Stimulated activated CD4-positive, alpha-beta T cell treated with anti-CD3 and anti-CD28 coated beads, Interleukin-4, amount 100 ng/mL, for 24 hours (primary cell): ENCODE results near the gene CMIP.

Experiments
- DNase-seq: peaks from one replicate; pipeline ENCODE4 v3.0.0-alpha.2; 2020

Gene CMIP

DNA sequence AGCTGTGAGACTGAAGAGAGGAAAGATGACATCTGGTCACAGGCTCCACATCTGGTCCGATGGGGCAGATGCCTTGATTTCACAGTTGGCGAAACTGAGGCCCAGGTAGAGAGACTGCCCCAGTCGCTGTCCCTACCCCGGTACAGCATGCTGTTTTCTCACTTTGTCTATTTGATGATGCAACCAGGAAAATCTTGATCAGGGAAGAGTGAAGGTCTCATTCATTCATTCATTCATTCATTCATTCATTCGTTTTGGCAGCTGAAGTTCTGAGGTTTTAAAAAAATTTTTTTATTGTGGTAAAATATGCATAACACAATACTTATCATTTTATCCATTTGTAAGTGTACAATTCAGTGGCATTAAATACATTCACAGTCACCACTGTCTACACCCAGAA, 19.7 kb downstream of the CMIP start:
- no peak for DNase-seq

DNA sequence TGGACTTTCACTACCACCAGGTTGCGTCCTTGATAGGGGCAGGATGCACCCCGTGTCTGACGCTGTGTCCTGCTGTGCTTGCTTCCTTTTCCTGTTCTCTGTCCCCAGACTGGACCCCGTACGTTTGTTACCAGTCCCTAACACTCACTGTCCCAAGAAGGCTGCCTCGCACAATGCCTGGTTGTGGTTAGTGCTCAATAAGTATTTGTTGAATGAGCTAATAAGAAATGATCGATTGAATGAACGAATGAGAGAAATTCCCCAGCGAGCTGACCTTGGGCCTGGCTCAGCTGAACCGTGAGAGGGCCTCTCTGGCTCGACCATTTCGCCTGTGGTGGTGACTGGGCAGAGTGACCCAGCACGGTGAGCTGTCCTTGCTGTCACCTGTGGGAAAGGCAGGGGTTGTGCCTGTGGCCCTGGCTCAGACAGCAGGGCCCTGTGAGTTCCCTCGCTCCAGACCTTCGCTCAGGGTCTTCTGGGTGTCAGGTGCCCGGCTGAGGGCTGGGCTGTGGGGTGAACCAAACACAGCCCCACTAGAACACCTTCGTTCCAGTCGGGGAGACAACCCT, 20.9 kb downstream of the CMIP start:
- no peak for DNase-seq

DNA sequence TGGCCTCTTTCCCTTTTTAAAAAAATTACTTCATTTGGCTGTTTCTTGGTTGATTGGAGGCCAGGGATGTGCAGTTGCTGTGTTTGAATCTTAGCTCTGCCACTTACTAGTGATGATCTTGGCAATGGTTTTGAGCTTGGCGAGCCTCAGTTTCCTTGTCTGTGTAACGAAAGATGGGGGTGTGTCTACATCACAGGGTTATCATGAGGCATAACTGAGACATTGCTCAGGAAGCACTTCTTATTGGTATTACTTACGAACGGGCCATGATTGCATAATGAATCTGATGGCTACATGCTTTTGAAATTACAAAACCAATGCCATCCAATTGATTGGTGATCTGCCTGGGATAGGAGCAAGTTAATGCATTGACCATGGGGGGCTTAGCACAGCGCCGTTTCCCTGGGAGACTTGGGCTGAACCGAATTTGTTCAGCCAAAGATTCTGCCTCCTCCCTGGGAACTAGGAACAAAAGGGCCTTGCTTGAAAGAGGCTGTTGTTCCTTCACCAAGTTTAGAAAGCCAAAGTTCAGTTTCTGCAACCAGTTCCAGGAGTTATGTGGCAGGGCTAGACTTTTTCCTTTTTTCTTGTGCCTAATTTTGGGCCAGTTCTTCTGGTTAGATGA, 21.9 kb downstream of the CMIP start:
- DNase-seq: no peak

DNA sequence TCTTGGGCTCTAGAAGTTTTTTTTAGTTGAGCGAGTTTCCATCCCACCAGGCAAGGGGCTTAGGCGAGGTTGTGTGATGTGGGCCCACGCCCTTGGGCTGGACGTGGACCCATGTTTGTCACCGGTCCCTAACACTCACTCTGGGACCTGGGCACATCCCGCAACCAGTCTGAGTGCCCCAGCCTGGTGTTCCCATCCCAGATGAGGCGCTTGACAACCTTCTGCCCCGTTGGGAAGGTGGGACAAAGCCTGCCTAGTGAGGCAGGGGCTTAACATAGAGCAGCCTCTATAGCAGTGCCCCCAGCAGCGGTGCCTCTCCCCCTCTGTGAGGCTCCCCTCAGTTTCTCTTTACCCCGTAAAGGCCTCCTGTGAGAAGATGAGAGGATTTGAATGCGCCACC, 22.5 kb downstream of the CMIP start:
- no peak for DNase-seq

DNA sequence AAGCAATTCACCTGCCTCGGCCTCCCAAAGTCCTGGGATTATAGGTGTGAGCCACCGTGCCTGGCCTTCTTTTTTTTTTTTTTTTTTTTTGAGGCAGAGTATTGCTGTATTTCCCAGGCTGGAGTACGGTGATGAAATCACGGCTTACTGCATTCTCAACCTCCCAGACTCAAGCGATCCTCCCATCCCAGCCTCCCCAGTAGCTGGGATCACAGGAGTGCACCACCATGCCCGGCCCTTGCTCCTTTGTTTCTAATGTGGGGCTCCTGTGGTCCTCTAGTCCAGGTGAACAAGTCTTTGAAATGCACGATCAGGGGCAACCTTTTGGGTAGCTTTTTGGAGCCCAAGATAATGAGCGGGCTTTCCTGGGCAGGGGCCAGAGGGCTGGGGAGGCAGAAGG, 23.2 kb downstream of the CMIP start:
- no peak for DNase-seq

DNA sequence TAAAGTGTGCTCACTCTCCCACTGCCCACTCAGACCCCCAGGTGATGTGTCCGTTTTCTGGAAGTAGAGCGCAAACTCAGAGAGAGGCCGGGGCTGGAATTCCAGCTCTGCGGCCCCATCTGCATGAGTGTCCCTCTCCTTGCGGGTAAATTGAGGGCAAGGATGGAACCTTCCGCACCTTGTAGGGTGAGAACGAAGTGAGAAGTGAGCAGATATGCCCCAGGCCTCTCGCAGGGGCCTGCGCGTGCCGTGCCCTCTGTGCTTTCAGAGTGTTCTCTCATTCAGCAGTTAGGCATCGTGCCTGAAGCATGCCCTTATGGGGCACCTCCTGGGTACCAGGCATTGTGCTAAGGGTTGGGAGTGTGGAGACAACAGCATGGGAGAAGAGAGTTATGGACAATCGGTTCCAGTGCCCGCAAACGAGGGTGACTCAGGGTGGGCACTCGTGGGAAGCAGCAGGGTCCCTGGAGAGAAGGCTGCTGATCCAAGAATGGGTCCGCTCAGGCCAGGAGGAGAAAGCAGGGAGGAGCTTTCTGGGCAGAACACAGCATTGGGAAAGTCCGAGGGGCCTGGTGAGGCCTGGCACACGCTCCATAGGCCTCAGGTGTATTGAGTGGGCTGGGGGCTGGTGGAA, 23.8 kb downstream of the CMIP start:
- no peak for DNase-seq

DNA sequence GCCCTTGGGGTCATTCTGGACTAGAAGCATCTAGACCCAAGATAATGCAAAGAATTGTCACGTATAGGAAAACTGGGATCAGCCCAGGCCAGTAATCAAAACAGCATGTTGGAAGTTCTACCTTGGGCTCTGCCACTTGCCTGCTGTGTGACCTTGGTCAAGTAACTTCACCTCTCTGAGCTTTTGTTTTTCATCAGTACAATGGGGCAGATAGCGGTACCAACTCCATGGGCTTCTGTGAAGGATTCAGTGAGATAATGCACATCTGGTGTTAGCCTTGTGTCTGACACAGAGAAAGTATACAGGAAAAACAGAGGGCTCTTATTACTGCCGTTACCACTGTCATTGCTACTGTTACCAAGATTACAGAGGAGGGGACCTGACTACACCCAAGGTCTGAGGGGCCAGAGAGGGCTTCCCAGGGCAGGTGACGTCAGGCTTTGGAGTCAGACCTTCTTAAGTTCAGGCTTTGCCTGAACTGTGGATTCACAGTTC, 24.6 kb downstream of the CMIP start:
- DNase-seq: no peak

DNA sequence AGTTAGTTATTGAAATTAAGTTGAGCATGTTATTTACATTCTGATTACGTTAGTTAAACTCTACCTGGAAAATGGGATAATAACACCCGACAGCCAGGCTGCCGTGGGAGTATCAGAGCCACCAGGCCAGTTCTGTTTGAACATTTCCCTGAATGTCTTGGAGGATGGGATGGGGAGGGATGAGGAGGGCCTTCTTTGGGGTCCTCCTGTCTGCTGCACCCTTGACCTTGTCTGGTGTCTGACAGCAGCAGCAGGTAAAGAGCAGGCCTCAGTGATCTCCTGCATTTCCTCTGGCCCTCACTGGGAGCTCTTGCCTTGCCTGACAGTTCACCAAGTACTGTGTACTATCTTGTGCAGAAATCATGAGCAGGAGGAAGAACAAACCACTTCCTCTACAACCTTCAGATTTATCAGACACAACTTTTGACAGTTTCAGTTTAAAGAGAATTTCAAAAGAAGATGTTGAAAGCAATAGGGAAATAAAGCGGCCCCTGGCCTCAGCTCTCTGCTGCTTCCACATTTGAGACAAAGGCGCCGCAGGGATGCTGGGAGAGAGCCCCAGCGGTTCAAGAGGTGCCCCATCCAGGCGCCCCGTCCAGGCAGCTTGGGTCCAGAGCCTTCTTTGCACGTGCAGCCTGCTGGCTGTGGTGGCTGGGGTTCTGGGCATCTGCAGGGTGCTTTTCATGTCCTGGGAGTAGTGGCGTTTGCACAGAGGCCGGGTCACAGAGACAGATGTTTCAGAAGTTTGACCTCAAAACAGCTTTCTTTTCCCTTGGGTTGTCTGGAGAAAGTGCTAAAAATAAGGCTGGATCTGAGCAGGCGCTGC, 25.3 kb downstream of the CMIP start:
- DNase-seq: peak; percentile 14

DNA sequence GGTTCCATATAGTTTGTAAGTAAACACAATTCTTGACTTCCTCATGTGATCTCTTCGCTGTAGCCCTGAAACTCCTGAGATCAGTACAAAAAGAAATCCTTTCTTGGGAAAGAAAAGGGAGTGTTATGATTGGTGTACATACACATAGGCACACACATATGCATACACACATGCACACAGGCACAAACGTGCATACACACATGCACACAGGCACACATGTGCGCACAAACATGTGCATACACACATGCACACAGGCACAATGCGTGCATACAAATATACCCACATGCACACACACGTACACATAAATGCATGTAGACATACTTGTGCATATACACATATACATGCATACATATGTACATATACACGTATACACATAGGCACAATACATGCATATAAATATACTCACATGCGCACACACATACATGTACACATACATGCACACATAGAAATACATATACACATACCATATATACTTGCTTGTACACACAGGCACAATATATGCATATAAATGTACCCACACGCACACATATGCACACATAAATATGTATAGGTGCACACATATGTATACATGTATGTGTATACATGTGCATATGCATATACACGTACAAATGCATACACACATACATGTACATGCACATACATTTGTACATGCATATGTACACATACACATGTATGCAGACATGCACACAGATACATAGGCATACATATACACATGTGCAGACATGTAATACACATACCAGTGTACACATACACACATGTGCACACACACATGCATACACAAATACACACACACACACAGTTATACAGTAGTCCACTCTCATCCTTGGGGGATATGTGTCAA, 26.4 kb downstream of the CMIP start:
- DNase-seq: no peak

DNA sequence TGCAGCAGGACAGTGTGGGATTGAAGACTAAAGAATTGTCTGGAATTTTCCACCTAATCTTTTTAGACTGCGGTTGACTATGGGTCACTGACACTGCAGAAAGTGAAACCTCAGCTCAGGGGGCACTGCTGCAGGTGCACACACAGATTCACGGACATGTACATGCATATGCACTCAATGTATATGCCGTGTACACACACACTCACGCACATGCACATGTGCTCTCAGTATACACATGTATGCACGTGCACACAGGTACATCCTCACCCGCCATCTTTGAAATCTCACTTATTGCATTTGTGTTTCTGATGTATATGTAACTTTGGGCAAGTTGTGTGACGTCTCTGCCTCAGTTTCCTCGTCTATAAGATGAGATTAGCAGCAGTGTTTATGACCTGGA, 27.3 kb downstream of the CMIP start:
- DNase-seq: no peak

DNA sequence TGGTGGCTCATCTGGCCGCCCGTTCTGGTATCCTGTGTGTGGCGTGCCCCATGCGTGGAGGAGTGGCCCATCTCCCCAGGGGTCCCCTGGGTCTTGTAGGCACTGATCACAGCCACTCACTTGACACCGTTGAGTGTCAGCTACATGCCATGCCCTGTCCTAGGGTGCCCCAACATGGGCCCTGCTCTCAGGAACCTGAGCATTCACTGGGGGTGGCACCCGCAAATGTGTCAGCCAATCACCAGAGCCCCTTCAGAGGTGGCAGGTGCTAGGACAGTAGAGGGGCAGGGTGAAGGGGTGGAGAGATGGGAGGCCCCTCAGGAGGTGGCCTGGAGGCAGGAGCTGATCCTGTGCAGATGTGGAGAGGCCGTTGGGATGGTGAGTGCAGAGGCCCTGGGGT, 27.8 kb downstream of the CMIP start:
- DNase-seq: no peak

DNA sequence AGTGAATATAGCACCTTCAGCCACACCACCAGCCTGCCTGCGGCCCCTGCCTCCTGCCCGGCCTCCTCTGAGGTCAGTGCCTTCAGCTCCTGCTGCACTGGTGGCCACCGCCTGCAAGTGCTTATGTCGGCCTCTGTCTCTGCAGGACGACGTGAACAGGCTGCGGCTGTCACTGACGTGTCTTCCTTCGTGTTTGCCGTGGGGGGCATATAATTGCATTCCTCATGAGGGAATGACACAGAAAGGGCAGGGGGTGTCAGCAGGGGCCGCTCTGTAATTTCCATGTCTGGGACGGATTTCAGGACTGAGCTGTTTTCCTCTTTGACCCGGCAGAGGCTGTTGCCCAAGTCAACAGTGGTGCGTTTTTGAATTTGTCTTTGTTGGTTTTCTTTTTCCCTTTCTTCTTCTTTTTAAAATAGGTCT, 28.5 kb downstream of the CMIP start:
- DNase-seq: no peak

DNA sequence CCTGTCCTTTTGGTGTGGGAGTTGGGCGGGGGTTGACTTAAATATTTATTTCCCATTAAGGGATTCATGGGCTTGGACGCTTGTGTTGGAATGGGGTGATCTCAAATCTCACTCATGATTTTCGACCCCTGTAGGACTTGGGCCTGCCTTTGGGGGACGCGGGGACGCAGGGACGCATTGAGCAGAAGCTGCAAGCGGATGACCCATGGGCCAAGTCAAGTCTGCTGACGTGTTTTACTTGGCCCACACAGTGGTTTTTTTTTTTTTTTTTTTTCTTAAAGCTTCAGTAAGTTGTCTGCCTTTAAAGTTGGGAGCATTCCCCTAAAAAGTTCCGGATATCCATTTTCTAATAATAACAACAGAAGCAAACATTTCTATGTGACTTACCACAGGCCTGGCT, 28.9 kb downstream of the CMIP start:
- no peak for DNase-seq

DNA sequence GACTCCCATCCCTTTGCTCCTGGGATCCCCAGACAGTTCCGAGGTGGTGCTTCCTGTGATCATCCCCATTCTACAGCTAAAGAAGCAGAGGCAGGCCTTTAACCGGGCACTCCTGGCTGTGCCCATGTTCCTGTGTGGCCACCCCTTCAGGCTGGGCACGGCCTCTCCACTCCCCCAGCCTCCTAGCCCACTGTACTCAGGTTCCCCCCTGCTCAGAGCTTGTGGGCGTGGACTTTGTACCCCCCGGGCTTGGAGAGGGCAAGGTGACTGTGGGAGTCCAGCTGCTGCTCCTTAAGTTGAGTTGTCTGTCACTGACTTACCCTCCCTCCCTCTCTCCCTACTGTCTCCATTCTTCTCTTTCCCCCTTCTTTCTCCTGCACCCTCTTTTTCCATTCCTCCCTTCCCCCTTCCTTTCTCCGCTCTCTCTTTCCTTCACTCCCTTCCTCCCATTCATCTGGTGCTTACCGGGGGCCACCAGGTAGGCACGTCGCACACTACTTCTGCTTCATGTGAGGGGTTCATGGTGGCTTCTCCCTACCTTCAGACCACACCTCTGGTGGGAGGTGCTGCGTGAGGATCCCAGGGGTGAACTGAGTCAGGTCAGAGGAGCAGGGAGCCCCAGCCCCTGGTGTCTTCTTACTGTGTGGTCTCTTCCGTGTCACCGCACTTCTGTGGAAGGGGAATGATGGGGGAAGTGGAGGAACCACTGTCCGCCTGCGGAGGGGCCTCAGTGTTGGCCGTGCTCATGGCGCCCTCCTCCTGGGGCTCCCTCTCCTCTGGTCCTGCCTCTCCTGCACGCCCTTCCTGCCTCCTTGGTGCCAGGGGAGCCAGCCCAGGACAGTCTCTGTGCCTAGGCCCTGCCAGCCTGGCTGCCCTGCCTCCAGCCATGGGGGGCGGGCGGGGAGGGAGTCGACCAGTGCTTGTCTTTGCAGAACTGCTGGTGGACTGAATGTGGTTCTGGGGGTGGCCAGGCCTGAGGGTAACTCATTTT, 29.7 kb downstream of the CMIP start:
- no peak for DNase-seq

DNA sequence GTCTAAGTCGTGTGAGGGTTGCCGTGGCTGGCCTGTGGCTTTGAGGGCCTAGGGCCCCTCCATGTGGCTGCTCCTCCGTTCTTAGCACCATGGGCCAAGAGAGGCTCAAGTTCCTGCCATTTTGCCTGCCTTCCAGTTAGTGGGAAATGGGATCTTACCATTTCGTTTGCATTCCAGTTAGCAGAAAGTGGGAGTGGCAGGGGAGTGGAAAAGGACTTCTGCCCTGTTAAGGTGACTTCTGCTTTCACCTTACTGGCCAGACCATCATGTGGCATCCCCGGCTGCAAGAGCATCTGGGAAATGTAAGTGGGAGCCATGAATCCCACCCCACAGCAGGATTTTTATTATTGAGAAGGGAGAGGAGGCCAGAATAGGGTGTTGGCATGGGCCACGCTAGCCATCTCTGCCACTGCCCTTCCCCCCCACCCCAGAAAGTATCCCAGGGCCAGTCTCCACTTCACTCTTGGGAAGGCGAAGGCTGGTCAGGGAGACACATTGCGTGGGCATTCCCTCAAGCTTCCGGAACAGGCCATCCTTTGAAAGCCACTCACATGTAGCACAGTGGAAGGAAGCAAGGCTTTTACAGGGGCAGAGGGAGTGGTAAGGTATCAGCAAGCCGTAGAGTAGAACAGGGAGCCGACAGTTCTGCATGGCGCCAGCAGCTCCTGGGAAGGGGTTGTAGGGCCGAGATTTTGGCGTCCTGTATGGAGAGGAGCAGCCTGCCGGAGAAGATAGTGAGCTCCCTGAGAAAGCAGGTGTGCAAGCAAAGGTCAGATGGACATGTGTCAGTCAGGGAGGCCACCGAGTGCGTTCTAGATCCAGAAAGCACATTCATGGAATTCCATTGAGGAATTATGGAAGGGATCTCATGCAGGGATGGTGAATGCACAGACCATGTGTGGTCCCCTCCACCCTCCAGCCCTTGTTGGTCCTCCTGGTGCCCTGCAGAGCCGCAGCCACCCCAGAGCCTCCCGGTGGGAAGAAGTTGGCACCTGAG, 33.4 kb downstream of the CMIP start:
- DNase-seq: no peak

DNA sequence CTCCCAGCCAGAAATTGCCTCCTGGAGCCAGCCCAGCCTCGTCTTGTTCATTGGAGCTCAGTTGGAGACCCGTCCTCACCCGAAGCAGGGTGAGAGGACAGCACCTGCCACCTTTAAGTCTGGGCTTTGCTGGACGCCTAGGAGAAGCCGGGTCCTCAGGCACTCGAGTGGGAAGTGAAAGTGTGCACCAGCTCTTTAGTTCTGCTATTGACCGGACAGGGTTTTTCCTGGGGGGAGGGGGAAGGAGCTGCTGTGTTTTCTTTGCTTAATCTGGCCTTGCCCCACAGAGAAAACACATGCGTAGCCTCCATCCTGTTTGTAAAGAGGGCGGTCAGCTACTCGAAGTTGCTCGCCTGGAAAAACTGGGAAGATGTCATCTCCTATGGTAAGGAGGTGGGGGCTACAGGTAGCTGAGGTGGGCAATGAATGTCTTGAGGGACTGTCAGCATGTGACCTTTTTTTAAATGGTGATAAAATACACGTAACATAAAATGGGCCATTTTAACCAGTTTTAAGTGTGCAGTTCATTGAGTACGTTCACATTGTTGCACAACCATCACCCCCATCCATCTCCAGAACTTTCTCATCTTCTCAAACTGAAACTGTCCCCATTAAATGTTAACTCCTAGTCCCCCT, 34.4 kb downstream of the CMIP start:
- DNase-seq: no peak

DNA sequence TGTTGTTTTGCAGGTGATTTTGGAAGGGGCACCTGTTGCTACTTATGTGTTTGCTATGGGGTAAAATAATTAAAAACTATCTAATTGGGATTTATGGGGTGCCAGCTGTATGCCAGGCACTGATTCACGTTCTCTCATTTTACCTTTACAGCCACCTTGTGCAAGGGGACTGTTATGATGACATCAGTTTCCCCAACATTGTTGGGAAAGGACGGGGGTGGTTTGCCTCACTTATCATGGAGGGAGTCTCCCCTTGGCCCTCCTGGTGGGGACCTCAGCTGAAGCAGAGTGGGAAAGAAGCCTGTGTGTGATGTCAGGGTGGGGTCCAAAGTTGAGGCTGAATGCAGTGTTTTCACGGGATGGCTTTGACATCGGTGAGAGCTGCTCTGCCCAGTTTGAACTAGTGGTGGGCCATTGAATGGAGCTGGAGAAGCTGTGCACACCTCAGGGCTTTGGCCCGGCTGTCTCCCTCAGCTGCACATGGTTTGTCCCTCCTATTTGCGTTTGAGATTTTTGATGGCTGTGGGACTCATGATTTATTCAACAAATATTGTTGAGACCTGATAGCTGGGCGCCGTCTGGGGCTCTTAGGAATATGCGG, 36.1 kb downstream of the CMIP start:
- DNase-seq: no peak

DNA sequence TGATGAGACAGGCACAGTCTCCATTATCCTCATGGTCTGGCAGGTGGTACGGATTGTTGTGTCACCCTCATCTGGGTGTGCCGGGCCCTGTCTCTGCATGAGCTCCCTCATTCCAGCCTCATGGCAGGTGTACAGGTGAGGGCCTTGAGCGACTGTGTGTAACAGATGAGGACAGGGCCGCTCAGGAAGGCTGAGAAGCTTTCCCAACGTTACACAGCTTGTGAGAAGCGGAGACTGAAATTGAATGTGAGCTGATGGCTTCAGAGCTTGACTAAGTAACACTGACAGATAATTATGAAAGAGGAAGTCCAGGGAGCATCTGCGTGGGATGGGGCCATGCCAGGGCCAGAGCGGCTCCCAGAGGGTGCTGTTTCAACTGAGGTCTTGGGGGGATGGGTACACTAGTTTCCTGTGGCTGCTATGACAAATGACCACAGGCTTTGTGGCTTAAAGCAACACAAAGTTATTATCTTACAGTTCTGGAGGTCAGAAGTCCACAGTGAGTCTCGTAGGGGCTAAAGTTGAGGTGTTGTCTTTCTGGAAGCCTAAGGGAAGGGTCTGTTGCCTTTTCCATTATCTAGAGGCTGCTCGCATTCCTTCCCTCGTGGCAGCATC, 36.7 kb downstream of the CMIP start:
- DNase-seq: no peak
